ENCODE data around the gene ATXN7L3. TPM values are rescaled to one million over a fixed set of nuclear protein-coding genes. Genes with fewer than 3 reads are reported as not detected.
A peak's percentile ranks its signal among the peaks of the same experiment; 100 is the strongest.

The ATXN7L3 gene
- total RNA-seq, 1 donor from 2014 or later, result 41.1 TPM

- peak; percentile 69 for DNase-seq (ENCODE audit: low read depth, low spot score)
Measured at GRCh38 chr17:44218344-44219107, 18.8 kb upstream of the ATXN7L3 start.

GRCh38 chr17:44217738-44218343 lies 18.2 kb upstream of the ATXN7L3 start:
- DNase-seq (ENCODE audit: low read depth, low spot score), result no peak

- no peak for DNase-seq (ENCODE audit: low read depth, low spot score)
Measured at GRCh38 chr17:44216694-44217093, 17.0 kb upstream of the ATXN7L3 start.

- DNase-seq (ENCODE audit: low read depth, low spot score), result no peak
Measured at GRCh38 chr17:44216173-44216572, 16.5 kb upstream of the ATXN7L3 start.

- no peak for DNase-seq (ENCODE audit: low read depth, low spot score)
Measured at GRCh38 chr17:44214896-44215295, 15.2 kb upstream of the ATXN7L3 start.

- no peak for DNase-seq (ENCODE audit: low read depth, low spot score)
Measured at GRCh38 chr17:44214230-44214494, 14.5 kb upstream of the ATXN7L3 start.

- DNase-seq (ENCODE audit: low read depth, low spot score), result no peak
Measured at GRCh38 chr17:44213403-44214229, 13.9 kb upstream of the ATXN7L3 start.

GRCh38 chr17:44212507-44213402 lies 13.1 kb upstream of the ATXN7L3 start:
- no peak for DNase-seq (ENCODE audit: low read depth, low spot score)

- no peak for DNase-seq (ENCODE audit: low read depth, low spot score)
Measured at GRCh38 chr17:44211281-44212265, 11.9 kb upstream of the ATXN7L3 start.

- DNase-seq (ENCODE audit: low read depth, low spot score), result peak; percentile 63
Measured at GRCh38 chr17:44210342-44211192, 10.9 kb upstream of the ATXN7L3 start.

GRCh38 chr17:44209786-44210341 lies 10.2 kb upstream of the ATXN7L3 start:
- no peak for DNase-seq (ENCODE audit: low read depth, low spot score)

- no peak for DNase-seq (ENCODE audit: low read depth, low spot score)
Measured at GRCh38 chr17:44207743-44208142, 8.1 kb upstream of the ATXN7L3 start.

GRCh38 chr17:44207319-44207718 lies 7.6 kb upstream of the ATXN7L3 start:
- DNase-seq (ENCODE audit: low read depth, low spot score), result no peak

- DNase-seq (ENCODE audit: low read depth, low spot score), result no peak
Measured at GRCh38 chr17:44206825-44207155, 7.1 kb upstream of the ATXN7L3 start.

GRCh38 chr17:44205962-44206824 lies 6.5 kb upstream of the ATXN7L3 start:
- DNase-seq (ENCODE audit: low read depth, low spot score), result no peak

GRCh38 chr17:44204441-44204882 lies 4.8 kb upstream of the ATXN7L3 start:
- DNase-seq (ENCODE audit: low read depth, low spot score), result no peak

- no peak for DNase-seq (ENCODE audit: low read depth, low spot score)
Measured at GRCh38 chr17:44203731-44204440, 4.2 kb upstream of the ATXN7L3 start.
